HG03575 (cell line): ENCODE measurements around the gene MEIOSIN.
"Not testable (repeated sequence)": the region's sequence is repeated elsewhere in the genome, so short reads cannot be mapped to it uniquely, and the experiment has no call there.

Experiments used
- ATAC-seq: cut with Tn5 transposase; IDR thresholded peaks from one replicate; pipeline ENCODE4 v1.9.1; 2021; ENCODE audit not compliant: unreplicated experiment, insufficient number of reproducible peaks, low FRiP score; ENCODE audit errors: extremely low read depth

Gene MEIOSIN

GRCh38 chr19:45791744-45792469 lies 58.7 kb downstream of the MEIOSIN start:
- no peak for ATAC-seq

- ATAC-seq: no peak
Measured at GRCh38 chr19:45792470-45793177, 59.4 kb downstream of the MEIOSIN start, which contains the start of gene DMWD. TSS of gene DMWD (minus strand) at chr19:45792845. CDS start at chr19:45792756, 89 bp downstream.

GRCh38 chr19:45793178-45793564 lies 59.9 kb downstream of the MEIOSIN start:
- no peak for ATAC-seq

GRCh38 chr19:45793876-45794275 lies 60.6 kb downstream of the MEIOSIN start:
- ATAC-seq: no peak

- ATAC-seq: no peak
Measured at GRCh38 chr19:45794627-45795026, 61.4 kb downstream of the MEIOSIN start.

GRCh38 chr19:45798995-45799517 lies 65.8 kb downstream of the MEIOSIN start:
- no peak for ATAC-seq

- ATAC-seq: not testable (repeated sequence)
Measured at GRCh38 chr19:45799541-45799940, 66.3 kb downstream of the MEIOSIN start.

- no peak for ATAC-seq
Measured at GRCh38 chr19:45800070-45800553, 66.9 kb downstream of the MEIOSIN start.

GRCh38 chr19:45801603-45802175 lies 68.5 kb downstream of the MEIOSIN start:
- ATAC-seq: no peak

- no peak for ATAC-seq
Measured at GRCh38 chr19:45804140-45804958, 71.1 kb downstream of the MEIOSIN start.

GRCh38 chr19:45804959-45805230 lies 71.7 kb downstream of the MEIOSIN start:
- no peak for ATAC-seq

GRCh38 chr19:45805719-45806118 lies 72.5 kb downstream of the MEIOSIN start:
- no peak for ATAC-seq

- no peak for ATAC-seq
Measured at GRCh38 chr19:45809643-45810159, 76.5 kb downstream of the MEIOSIN start.

- ATAC-seq: no peak
Measured at GRCh38 chr19:45812297-45812696, 79.1 kb downstream of the MEIOSIN start.
